Peyer's patch (tissue), 4 donors: ENCODE data around the gene NEU4.
"Not testable (repeated sequence)": the region's sequence is repeated elsewhere in the genome, so short reads cannot be mapped to it uniquely, and the experiment has no call there.

ENCODE experiments used
- CTCF ChIP-seq, 6 experiments: fragments of 450-650 bp in 4 of 6; fragments of 200-600 bp in 2 of 6; sonication (generic) in 1 of 6; IDR thresholded peaks; one replicate each; pipeline ENCODE4 v1.5.1; 2017 to 2019; ENCODE audit warnings: antibody characterized with exemption in 6 of 6, mild to moderate bottlenecking in 3 of 6, moderate library complexity in 1 of 6
- POLR2A ChIP-seq, 2 donors: fragments of 450-650 bp; IDR thresholded peaks; one replicate each; pipeline ENCODE4 v1.5.1; 2017; ENCODE audit warnings: antibody characterized with exemption in 2 of 2, mild to moderate bottlenecking in 2 of 2, moderate library complexity in 2 of 2

GRCh38 chr2:241823531-241824437 lies 14.8 kb downstream of the NEU4 start:
- TF ChIP-seq CTCF, POLR2A (IDR thresholded peaks at IDR 0.05): not testable (repeated sequence)
